Raji (cell line): ENCODE results near the gene ALS2CL.

Experiments
- POLR2A ChIP-seq: IDR thresholded peaks from 2 replicates; pipeline ENCODE4 v1.6.1; 2011; ENCODE audit warnings: low read depth, low read length, control low read depth; ENCODE audit not compliant: insufficient read depth

The ALS2CL gene

GRCh38 chr3:46656778-46657556 is 36.5 kb downstream of the ALS2CL start:
- TF ChIP-seq POLR2A, result no peak

- TF ChIP-seq POLR2A, result no peak
Measured at GRCh38 chr3:46655271-46655670, 38.2 kb downstream of the ALS2CL start.

DNA sequence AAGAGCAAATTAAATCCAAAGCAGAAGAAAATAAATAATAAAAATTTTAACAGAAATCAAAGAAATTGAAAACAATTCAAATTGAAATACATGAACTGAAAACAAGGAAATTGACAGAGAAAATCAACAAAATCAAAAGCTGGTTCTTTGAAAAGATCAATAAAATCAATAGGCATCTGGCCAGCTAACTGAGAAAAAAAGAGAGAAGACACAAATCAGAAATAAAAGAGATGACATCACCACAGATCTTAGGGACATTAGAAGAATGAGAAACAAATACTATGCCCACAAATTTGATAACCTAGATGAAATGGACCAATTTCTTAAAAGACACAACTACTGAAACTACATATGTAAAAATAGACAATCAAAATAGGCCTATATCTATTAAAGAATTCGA is 42.4 kb downstream of the ALS2CL start:
- TF ChIP-seq POLR2A, result no peak

- TF ChIP-seq POLR2A, result no peak
Measured at GRCh38 chr3:46649436-46649835, 44.0 kb downstream of the ALS2CL start.

DNA sequence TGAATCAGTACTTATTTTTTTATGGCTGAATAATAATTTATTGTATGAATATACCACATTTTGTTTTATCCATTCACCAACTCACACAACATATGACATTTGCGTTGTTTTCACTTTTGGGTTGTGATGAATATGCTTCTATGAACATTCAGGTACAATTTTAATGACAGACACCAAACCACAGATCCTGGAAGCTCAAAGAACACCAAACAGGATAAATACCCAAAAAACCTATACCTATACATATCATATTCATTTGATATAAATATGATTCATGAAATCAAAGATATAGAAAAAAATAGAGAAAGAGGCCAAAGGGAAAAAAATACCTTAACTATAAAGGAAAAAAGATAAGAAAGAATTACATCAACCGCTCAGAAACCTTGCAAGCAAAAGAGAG is 45.4 kb downstream of the ALS2CL start:
- no peak for TF ChIP-seq POLR2A

- no peak for TF ChIP-seq POLR2A
Measured at GRCh38 chr3:46646700-46647099, 46.8 kb downstream of the ALS2CL start.

DNA sequence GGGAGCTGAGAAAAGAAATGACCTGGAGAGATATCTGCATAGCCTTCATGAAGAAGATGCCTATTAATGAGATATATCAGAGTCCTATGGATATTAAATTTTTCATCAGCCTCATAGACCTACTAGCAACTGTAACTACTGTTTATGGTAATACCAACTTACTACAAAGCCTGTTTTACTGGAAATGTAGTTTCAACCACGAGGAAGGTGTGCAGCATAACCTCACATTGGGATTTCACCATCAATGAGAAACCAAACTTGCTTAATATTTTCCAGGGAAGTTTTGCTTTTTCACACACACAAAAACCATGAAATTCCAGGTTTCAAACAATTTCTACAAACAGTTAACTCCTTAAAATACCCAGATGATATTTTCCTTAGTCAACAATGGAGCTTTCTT is 49.8 kb downstream of the ALS2CL start:
- TF ChIP-seq POLR2A, result no peak

DNA sequence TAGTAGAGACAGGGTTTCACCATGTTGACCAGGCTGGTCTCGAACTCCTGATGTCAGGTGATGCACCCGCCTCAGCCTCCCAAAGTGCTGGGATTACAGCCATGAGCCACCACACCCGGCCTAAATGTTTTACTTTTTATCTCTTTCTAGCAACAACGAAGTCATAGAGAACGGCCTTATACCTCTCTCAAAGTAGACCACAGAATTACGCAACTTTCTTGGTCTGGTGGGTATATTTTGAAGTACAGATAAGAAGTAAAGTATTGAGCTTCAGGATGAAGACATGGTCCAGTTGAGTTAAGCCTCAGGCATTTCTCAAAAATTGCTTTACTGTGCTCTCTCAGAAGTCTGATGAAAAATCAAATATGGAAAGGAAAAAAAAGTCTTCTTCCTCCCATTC is 50.5 kb downstream of the ALS2CL start:
- no peak for TF ChIP-seq POLR2A

- TF ChIP-seq POLR2A, result no peak
Measured at GRCh38 chr3:46640927-46641326, 52.6 kb downstream of the ALS2CL start.

DNA sequence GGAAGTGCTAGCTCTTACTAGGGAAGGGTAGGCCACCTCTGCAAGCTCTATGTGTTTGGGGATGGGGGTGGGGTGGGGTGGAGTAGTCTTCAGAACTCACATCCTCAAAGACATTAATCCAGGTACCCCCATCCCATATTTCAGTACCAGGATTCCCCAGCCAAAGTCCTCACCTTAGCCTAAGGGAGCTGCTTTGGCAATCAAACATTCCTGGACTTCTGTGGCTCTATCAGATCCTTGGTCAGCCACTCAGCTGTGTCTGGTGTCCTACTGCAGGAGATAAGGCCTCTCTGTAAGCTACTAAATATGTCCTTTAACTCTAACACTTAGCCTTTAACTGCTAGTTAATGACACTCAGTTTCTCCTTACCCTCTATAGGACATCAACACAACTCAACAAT is 54.3 kb downstream of the ALS2CL start:
- no peak for TF ChIP-seq POLR2A

DNA sequence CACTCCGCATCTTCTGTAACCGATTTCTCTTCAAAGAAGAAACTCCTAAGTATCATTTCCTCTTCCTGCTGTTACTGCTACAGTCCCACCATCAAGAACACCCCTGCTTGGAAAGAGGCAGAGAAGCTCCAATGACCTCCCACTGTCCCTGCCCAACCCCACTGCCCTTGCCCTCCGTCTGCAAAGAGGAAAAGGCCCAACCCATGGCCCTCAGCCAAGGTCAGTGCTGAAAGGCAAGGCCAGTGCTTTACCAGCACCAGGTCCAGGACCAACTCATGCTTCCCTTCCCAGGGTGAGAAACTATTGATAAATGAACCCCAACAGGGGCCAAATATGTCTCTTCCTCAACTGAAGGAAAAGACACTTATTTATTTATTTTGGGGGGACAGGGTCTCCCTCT is 58.6 kb downstream of the ALS2CL start:
- TF ChIP-seq POLR2A, result no peak

GRCh38 chr3:46632792-46633191 is 60.7 kb downstream of the ALS2CL start:
- no peak for TF ChIP-seq POLR2A

DNA sequence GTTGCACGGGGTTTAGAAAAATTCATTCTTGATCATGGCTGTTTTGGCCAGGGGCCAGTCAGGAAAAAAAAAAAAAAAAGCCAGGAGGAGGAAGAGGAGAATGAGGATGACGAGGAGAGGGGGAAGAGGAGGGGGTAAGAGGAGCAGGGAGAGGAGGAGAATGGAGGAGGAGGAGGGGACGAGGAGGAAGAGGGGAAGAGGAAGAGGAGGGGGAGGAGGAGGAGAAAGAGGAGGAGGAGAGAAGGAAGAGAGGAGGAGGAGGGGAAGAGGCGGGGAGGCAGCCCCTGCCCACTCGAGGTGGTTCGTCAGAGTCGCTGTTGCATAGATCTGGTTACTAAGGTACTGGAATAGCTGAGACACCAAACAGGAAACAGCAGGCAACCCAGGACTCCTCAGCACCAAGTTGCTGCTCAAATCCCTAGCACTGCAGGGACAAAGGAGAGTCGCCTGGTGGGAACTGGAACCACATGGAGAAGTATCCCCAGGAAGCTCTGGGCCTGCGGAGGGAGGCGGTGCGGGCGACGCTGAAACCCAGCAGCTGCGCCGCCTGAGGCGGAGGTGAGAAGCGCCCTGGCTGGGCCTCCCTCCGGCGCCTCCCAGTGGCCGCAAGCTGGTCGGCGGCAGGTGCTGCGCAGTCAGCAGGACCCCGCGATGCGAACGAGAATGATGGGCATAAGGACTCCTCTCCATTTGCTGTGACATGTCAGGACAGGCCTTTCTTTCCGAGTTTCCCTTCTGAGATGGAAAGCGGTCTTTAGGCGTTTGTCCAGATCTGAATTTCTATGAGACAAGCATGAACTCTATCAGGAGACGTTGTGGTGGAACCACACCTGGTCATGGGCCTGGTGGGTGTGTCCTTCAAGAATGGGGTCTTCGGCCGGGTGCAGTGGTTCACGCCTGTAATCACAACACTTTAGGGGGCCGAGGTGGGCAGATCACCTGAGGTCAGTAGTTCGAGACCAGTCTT is 63.6 kb downstream of the ALS2CL start:
- TF ChIP-seq POLR2A, result no peak

DNA sequence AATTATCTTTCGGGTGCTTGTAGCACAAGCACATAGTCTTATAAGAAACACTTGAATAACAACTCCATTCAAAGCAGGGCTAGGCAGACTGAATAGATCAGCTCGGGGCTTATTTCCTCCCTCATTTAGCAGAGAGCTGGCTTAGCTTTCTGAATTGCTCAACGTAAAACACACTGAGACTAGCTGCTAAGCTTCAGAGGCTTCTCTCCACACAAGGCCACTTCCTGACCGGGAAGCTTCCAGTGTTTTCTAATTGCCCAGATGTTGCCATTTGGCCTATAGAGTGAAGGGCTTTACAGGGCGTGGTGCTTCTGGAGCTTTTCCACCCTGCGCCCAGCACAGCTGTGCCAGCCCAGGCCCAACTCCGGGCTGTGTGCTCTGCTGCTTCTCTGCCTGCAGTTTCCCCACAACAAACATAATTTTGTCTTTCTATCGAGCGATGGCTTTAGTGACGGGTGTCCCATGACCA is 64.5 kb downstream of the ALS2CL start:
- TF ChIP-seq POLR2A, result no peak

GRCh38 chr3:46627078-46627477 is 66.4 kb downstream of the ALS2CL start:
- TF ChIP-seq POLR2A, result no peak

DNA sequence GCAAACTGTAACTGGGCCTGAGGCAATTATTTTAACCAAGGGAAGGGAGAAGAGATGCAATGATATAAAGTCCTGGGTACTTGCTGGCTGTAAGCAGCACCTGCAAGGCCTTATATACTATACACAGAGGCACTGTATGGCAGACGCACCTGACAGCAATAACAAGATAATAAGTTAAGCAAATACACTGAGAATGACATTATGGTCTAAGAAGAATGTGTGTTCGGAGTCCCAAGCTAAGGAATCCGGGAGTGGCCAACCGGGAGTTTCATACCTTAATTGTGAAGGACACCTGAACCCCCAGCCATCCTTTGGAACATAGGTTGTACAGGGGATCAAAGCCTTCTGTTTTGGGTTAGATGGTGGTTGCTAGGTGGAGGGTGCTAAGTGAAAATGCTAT is 67.4 kb downstream of the ALS2CL start:
- TF ChIP-seq POLR2A, result no peak
